B cell (primary cell): ENCODE measurements around the gene TCF12. TPM values are rescaled to one million over a fixed set of nuclear protein-coding genes. Genes with fewer than 3 reads are reported as not detected.

Experiments used
- ATAC-seq: fragments of 200-7000 bp; cut with Tn5 transposase; one replicate; pipeline ENCODE4 v1.10.0; 2021; ENCODE audit warnings: low read depth, mild to moderate bottlenecking, moderate number of reproducible peaks, moderate library complexity
- CTCF ChIA-PET: fragments of 350-600 bp; sonication (Branson Sonifier 250); formaldehyde crosslinking; loops from one replicate; lab custom pipeline; 2021; ENCODE audit warnings: antibody characterized with exemption, inconsistent platforms; lab: Charles Lee
- POLR2A ChIA-PET: fragments of 350-600 bp; sonication (Branson Sonifier 250); formaldehyde crosslinking; loops from one replicate; lab custom pipeline; 2021; ENCODE audit warnings: antibody characterized with exemption; lab: Charles Lee
- DNase-seq: peaks from one replicate; pipeline ENCODE4 v3.0.0; 2013
- H2AFZ ChIP-seq: 2 replicates; pipeline ENCODE4 v1.6.1; 2012; ENCODE audit warnings: mild to moderate bottlenecking, low read depth, low read length; ENCODE audit not compliant: insufficient read depth, poor library complexity, severe bottlenecking
- H3K27ac ChIP-seq, 2 donors: 1 replicate in 1 of 2; 2 replicates in 1 of 2; pipeline ENCODE4 v1.5.1; 2012 to 2013; ENCODE audit warnings: low read length in 2 of 2, mild to moderate bottlenecking in 2 of 2, moderate library complexity in 1 of 2
- H3K27me3 ChIP-seq, 4 experiments: fragments of 200-600 bp in 1 of 4; sonication (generic) in 1 of 4; replicated peaks in 1 of 4; 1 replicate in 2 of 4; 2 replicates in 2 of 4; pipeline versions ENCODE4 v1.6.1 to v1.7.0; 2013 to 2016; ENCODE audit warnings: low read length in 3 of 4, mild to moderate bottlenecking in 2 of 4, mixed read lengths in 1 of 4, moderate library complexity in 1 of 4; ENCODE audit not compliant: insufficient read depth in 4 of 4, control insufficient read depth in 3 of 4; ENCODE audit errors: control extremely low read depth in 1 of 4
- H3K36me3 ChIP-seq, 2 experiments: replicated peaks in 1 of 2; 1 replicate in 1 of 2; 2 replicates in 1 of 2; pipeline versions ENCODE4 v1.6.1 to v1.7.1; 2013; ENCODE audit warnings: low read length in 1 of 2; ENCODE audit not compliant: insufficient read depth in 2 of 2, control insufficient read depth in 1 of 2; ENCODE audit errors: control extremely low read depth in 1 of 2, extremely low read depth in 1 of 2
- H3K4me1 ChIP-seq, 2 donors: fragments of 200-600 bp in 1 of 2; sonication (generic) in 1 of 2; 1 replicate in 1 of 2; 2 replicates in 1 of 2; pipeline versions ENCODE4 v1.5.1 to v1.6.1; 2013 to 2017; ENCODE audit warnings: low read length in 2 of 2; ENCODE audit not compliant: control insufficient read depth in 2 of 2, insufficient read depth in 2 of 2
- H3K4me2 ChIP-seq: replicated peaks from 2 replicates; pipeline ENCODE3; 2012; ENCODE audit warnings: mild to moderate bottlenecking, low read depth, low read length; ENCODE audit not compliant: poor library complexity, severe bottlenecking
- H3K4me3 ChIP-seq, 5 experiments: fragments of 200-600 bp in 1 of 5; sonication (generic) in 1 of 5; 1 replicate in 3 of 5; 2 replicates in 2 of 5; pipeline versions ENCODE4 v1.5.1 to v1.7.0; 2011 to 2016; ENCODE audit warnings: low read length in 4 of 5, mild to moderate bottlenecking in 4 of 5, low read depth in 2 of 5, control low read depth in 1 of 5, moderate library complexity in 1 of 5; ENCODE audit not compliant: insufficient read depth in 1 of 5; ENCODE audit errors: control extremely low read depth in 1 of 5, extremely low read depth in 1 of 5
- H3K79me2 ChIP-seq: fragments of 200-600 bp; sonication (generic); one replicate; pipeline ENCODE4 v1.6.0; 2016; ENCODE audit warnings: low read length; ENCODE audit not compliant: control insufficient read depth, insufficient read depth
- H3K9ac ChIP-seq: fragments of 200-600 bp; sonication (generic); 2 replicates; pipeline ENCODE4 v1.6.1; 2017; ENCODE audit warnings: mild to moderate bottlenecking, low read length, moderate library complexity
- H3K9me3 ChIP-seq, 3 donors: one replicate each; pipeline versions ENCODE4 v1.6.1 to v1.7.1; 2013; ENCODE audit warnings: low read length in 2 of 3; ENCODE audit not compliant: control insufficient read depth in 2 of 3, insufficient read depth in 1 of 3; ENCODE audit errors: control extremely low read depth in 1 of 3
- H4K20me1 ChIP-seq: 2 replicates; pipeline ENCODE4 v1.6.0; 2012; ENCODE audit warnings: mild to moderate bottlenecking, low read length; ENCODE audit not compliant: insufficient read depth, control insufficient read depth, poor library complexity, severe bottlenecking
- H3K27ac Mint-ChIP-seq: one replicate; pipeline ENCODE4 v1.8.0; 2021; ENCODE audit warnings: mixed read lengths
- H3K27me3 Mint-ChIP-seq: one replicate; pipeline ENCODE4 v1.8.0; 2021; ENCODE audit warnings: mixed read lengths
- H3K4me1 Mint-ChIP-seq: one replicate; pipeline ENCODE4 v1.8.0; 2021; ENCODE audit warnings: mixed read lengths
- H3K4me3 Mint-ChIP-seq: one replicate; pipeline ENCODE4 v1.8.0; 2021; ENCODE audit warnings: mixed read lengths
- H3K9me3 Mint-ChIP-seq: one replicate; pipeline ENCODE4 v1.8.0; 2022; ENCODE audit warnings: mixed read lengths; ENCODE audit not compliant: insufficient read depth
- CTCF ChIP-seq: fragments of 200-600 bp; IDR thresholded peaks from one replicate; pipeline ENCODE4 v1.8.0; 2022; ENCODE audit warnings: antibody characterized with exemption, mild to moderate bottlenecking
- EZH2 ChIP-seq: IDR thresholded peaks from 2 replicates; pipeline ENCODE4 v1.6.1; 2012; ENCODE audit warnings: borderline replicate concordance, low read depth, mild to moderate bottlenecking, moderate library complexity, low read length; ENCODE audit not compliant: insufficient read depth, poor library complexity, severe bottlenecking
- whole genome bisulfite sequencing: methylation state at CpG from one replicate; pipeline ENCODE4 v1.1.5; 2013; ENCODE audit warnings: missing lambda C conversion rate; ENCODE audit not compliant: insufficient coverage; 5-methylcytosine and 5-hydroxymethylcytosine counted together
- intact Hi-C: fragments of 100-400 bp; cut with micrococcal nuclease; formaldehyde crosslinking; loops from one replicate; pipeline ENCODE4 v1.10.0; 2022
- polyA plus RNA-seq: library from polyadenylated mRNA; depleted of rRNA; stranded (reverse); fragments of >200 nt; gene quantifications from 2 replicates; pipeline ENCODE4 v1.2.3, GENCODE V29; 2012
- total RNA-seq, 2 donors: library from RNA; stranded (reverse); fragments of 120-200 nt in 1 of 2; gene quantifications; 1 replicate in 1 of 2; 2 replicates in 1 of 2; pipeline versions ENCODE4 v1.2.3 to v1.2.4, GENCODE V29; 2013 to 2022

TCF12 gene
- total and polyA plus RNA-seq, 2 donors (not counting 1 experiment from before 2014, with no cell fraction given) = 27.1 to 131 TPM

GRCh38 chr15:56972426-56972825 lies 54.0 kb downstream of the TCF12 start:
- no peak overlapping the region for H3K4me3 ChIP-seq
- H3K4me1 Mint-ChIP-seq = peaks cover 39% of the 10 kb centered on the region
- ATAC-seq (no peak), DNase-seq (no peak)
- H3K4me2 ChIP-seq = no peak overlapping the region
- peaks cover 34% of the 10 kb centered on the region for H4K20me1 ChIP-seq
- peaks cover 62% of the 10 kb centered on the region for H3K79me2 ChIP-seq
- H3K9me3 ChIP-seq = no peaks in the 10 kb centered on the region
- H3K27me3 ChIP-seq = no peaks in the 10 kb centered on the region
- ChIA-PET POLR2A (no interaction called here), CTCF (no interaction called here)
- no peaks in the 10 kb centered on the region for H3K27me3 Mint-ChIP-seq
- WGBS = no CpG with 5 or more reads among the region's 1 CpG
- no peak overlapping the region for H3K9ac ChIP-seq
- no peak overlapping the region for H3K27ac Mint-ChIP-seq
- H3K9me3 Mint-ChIP-seq = no peaks in the 10 kb centered on the region
- H3K4me1 ChIP-seq = no peaks in the 10 kb centered on the region
- TF ChIP-seq CTCF (no peak), EZH2 (no peak)
- H3K36me3 ChIP-seq = no peaks in the 10 kb centered on the region
- intact Hi-C loops = no loop called here
- H3K27ac ChIP-seq = no peak overlapping the region
- H3K4me3 Mint-ChIP-seq = no peak overlapping the region
- no peak overlapping the region for H2AFZ ChIP-seq

GRCh38 chr15:56973463-56973862 lies 55.0 kb downstream of the TCF12 start:
- intact Hi-C loops = no loop called here
- Histone ChIP-seq H3K9me3 (no peaks in the 10 kb centered on the region), H3K79me2 (peaks cover 61% of the 10 kb centered on the region), H3K4me2 (no peak overlapping the region), H3K4me3 (no peak overlapping the region), H4K20me1 (peaks cover 33% of the 10 kb centered on the region), H3K36me3 (no peaks in the 10 kb centered on the region), H3K9ac (no peak overlapping the region), H2AFZ (no peak overlapping the region), H3K27me3 (no peaks in the 10 kb centered on the region), H3K4me1 (no peaks in the 10 kb centered on the region), H3K27ac (no peak overlapping the region)
- H3K4me1 Mint-ChIP-seq = peaks cover 35% of the 10 kb centered on the region
- H3K27ac Mint-ChIP-seq = no peak overlapping the region
- ChIA-PET CTCF (no interaction called here), POLR2A (no interaction called here)
- WGBS = no CpG with 5 or more reads among the region's 1 CpG
- ATAC-seq (no peak), DNase-seq (no peak)
- H3K9me3 Mint-ChIP-seq = no peaks in the 10 kb centered on the region
- TF ChIP-seq EZH2 (no peak), CTCF (no peak)
- no peak overlapping the region for H3K4me3 Mint-ChIP-seq
- no peaks in the 10 kb centered on the region for H3K27me3 Mint-ChIP-seq
